Upper lobe of left lung (tissue), 4 donors: ENCODE data around the gene ENDOD1.

ENCODE experiments used
- EP300 ChIP-seq, 4 donors: sonication (generic); formaldehyde crosslinking; IDR thresholded peaks; one replicate each; pipeline ENCODE4 v1.5.1; 2017; ENCODE audit warnings: antibody characterized with exemption in 4 of 4, control low read depth in 2 of 4
- POLR2A ChIP-seq, 4 donors: fragments of 450-650 bp; IDR thresholded peaks; one replicate each; pipeline ENCODE4 v1.5.1; 2016 to 2017; ENCODE audit warnings: antibody characterized with exemption in 4 of 4, mild to moderate bottlenecking in 2 of 4
- POLR2AphosphoS5 ChIP-seq, 2 donors: sonication (generic); formaldehyde crosslinking; IDR thresholded peaks; one replicate each; pipeline ENCODE4 v1.5.1; 2017; ENCODE audit warnings: antibody characterized with exemption in 2 of 2
- TF ChIP-seq, protein P1 (sequence below), 6 experiments: fragments of 450-650 bp in 4 of 6; fragments of 200-600 bp in 2 of 6; sonication (generic) in 2 of 6; IDR thresholded peaks; one replicate each; pipeline ENCODE4 v1.5.1; 2016 to 2019; ENCODE audit warnings: antibody characterized with exemption in 6 of 6

DNA sequence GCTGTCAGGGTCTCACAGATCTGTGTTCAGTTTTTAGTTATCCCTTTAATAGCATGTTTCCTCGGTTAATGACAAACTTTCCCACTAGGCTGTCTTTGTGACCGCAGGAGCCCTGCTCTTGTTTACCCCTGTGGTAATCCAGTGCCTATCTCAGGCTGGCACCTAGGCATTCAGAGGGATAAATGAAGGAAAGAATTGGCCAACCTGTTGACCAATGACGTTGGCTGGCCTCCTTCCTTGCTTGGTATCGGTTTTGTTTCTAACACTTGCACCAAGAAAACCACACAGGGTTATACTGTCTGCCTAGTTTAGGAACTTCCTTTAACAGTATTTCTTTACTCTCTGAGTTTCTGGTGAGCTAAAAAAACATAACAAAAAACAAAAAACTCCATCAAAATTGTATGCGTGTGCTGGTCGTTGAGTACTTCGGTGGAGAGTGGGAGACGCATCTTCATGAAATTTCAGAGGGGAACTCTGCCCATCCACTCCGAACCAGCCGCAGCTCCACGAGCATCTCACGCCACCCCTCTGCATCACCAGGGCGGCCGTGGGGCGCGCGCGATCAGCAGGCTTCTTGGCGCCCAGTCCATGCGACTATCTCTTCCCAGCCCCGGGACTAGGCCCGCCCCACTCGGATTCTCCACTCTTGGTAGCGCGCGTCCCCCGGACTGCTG, 563 bp upstream of the ENDOD1 start:
- TF ChIP-seq, protein P1, sequence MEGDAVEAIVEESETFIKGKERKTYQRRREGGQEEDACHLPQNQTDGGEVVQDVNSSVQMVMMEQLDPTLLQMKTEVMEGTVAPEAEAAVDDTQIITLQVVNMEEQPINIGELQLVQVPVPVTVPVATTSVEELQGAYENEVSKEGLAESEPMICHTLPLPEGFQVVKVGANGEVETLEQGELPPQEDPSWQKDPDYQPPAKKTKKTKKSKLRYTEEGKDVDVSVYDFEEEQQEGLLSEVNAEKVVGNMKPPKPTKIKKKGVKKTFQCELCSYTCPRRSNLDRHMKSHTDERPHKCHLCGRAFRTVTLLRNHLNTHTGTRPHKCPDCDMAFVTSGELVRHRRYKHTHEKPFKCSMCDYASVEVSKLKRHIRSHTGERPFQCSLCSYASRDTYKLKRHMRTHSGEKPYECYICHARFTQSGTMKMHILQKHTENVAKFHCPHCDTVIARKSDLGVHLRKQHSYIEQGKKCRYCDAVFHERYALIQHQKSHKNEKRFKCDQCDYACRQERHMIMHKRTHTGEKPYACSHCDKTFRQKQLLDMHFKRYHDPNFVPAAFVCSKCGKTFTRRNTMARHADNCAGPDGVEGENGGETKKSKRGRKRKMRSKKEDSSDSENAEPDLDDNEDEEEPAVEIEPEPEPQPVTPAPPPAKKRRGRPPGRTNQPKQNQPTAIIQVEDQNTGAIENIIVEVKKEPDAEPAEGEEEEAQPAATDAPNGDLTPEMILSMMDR (IDR thresholded peaks at IDR 0.05), result no peak
- TF ChIP-seq POLR2A (IDR thresholded peaks at IDR 0.05), result no peak
- TF ChIP-seq POLR2AphosphoS5 (IDR thresholded peaks at IDR 0.05), result no peak
- TF ChIP-seq EP300 (IDR thresholded peaks at IDR 0.05), result no peak
